ENCODE results near the gene FDPS.
"Not testable (repeated sequence)": the region's sequence is repeated elsewhere in the genome, so short reads cannot be mapped to it uniquely, and the experiment has no call there.

Gene FDPS

GRCh38 chr1:155320661-155321617 is 12.3 kb downstream of the FDPS start, which contains the start of gene RUSC1:
Gene RUSC1 (plus strand): TSS chr1:155320894. CDS start chr1:155321774, 880 bp downstream.
- DNase-seq: peak; percentile 57

DNA sequence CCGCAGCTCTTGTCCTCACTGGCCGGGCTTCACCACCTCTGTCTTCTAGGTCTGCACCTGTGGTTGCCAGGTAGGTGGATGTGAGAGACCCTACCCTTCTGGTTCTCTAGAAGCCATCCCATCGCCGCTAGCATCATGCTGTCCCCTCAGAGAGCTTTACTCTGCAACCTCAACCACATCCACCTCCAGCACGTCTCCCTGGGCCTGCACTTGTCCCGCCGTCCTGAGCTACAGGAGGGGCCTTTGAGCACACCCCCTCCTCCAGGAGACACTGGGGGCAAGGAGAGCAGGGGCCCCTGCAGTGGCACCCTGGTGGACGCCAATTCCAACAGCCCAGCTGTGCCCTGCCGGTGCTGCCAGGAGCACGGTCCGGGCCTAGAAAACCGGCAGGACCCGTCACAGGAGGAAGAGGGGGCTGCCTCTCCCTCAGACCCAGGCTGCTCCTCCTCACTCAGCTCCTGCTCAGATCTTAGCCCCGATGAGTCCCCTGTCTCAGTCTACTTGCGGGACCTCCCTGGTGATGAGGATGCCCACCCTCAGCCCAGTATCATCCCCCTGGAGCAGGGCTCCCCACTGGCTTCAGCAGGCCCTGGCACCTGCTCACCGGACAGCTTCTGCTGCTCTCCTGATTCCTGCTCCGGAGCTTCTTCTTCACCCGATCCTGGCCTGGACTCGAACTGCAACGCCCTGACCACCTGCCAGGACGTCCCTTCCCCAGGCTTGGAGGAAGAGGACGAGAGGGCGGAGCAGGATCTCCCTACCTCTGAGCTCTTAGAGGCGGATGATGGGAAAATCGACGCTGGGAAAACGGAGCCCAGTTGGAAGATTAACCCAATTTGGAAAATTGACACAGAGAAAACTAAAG is 13.2 kb downstream of the FDPS start:
- no peak for DNase-seq

- DNase-seq: no peak
Observed at GRCh38 chr1:155322571-155322952, 13.9 kb downstream of the FDPS start.

DNA sequence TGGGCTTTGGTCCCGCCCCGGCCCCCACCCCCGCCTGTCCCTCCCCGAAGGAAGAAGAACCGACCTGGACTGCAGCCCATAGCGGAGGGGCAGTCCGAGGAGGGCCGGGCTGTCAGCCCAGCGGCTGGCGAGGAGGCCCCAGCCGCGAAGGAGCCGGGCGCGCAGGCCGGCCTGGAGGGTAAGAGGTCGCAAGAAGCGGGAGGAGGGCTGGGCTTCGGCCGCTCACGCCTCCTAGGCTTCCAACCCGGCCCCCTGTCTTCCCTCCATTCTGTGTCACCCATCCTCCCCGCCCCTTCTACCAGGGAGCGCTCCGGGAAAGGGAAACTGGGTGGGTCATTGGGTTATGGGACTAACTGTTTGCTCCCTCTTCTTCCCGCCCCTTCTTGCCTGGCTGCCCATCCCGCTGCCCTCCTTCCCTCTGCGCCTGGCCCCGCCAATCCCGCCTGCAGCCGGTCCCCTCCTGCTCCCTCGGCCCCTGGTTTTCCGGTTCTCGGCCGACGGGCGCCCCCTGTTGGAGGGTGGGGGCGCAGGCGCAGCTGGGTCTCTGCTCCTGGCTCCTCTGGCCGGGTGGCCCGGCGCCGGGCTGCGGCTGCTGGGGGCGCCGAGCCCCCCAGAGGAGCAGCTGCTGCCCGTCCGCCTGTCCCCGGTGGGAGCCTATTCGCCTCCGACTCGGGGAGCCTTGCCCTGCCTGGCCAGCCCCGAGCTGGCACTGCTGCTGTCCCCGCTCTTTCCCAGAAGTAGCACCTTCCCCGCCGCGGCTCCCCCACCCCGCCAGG is 14.5 kb downstream of the FDPS start:
- DNase-seq: peak; percentile 63

DNA sequence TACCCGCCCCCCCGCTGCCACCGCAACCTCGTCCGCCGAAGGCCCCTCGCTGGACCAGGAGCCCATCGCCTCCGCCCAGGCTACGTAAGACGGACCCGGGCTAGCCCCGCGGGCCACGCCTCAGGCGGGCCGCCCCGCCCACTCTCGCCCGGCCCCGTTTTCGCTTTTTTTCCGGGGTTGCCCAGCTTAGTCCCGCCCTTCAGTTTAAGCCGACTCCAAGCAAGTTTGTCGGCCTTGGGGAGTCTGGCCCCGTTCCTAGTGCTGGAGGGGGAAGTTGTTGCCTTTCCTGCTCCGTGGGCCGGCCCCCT is 15.0 kb downstream of the FDPS start:
- peak; percentile 82 for DNase-seq

DNA sequence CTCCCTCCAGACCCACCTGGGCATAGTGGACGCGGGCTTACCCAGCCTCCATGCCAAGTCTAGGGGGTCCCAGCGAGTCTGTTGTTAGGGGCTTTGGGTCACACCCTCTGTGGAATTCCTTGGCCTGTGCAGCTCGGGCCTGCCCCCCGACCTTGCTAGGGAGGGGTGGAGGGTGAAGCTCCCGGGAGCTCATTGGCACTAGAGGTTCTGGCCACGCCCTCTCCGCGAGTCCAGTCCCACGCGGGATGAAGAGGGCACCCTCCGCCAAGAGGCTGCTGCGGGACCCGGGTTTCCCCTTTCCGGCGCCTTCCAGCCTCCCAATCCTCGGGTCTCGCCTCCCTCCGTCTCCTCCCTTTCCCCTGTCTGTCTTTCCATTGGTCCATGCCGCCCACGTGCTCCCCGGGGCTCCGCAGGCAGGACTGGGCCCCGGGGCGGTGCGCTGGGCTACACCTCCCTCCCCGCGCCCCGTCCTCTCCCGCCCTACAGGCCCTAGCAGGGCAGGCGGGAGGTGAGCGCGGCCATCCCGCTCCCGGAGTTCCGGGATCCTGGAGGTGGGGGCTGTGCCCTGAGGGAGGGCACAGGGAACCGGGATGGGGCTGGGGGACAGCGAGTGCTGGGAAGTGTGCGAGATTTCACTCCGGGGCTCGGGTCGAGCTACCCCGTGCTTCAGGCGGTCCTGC is 15.5 kb downstream of the FDPS start:
- peak; percentile 88 for DNase-seq

DNA sequence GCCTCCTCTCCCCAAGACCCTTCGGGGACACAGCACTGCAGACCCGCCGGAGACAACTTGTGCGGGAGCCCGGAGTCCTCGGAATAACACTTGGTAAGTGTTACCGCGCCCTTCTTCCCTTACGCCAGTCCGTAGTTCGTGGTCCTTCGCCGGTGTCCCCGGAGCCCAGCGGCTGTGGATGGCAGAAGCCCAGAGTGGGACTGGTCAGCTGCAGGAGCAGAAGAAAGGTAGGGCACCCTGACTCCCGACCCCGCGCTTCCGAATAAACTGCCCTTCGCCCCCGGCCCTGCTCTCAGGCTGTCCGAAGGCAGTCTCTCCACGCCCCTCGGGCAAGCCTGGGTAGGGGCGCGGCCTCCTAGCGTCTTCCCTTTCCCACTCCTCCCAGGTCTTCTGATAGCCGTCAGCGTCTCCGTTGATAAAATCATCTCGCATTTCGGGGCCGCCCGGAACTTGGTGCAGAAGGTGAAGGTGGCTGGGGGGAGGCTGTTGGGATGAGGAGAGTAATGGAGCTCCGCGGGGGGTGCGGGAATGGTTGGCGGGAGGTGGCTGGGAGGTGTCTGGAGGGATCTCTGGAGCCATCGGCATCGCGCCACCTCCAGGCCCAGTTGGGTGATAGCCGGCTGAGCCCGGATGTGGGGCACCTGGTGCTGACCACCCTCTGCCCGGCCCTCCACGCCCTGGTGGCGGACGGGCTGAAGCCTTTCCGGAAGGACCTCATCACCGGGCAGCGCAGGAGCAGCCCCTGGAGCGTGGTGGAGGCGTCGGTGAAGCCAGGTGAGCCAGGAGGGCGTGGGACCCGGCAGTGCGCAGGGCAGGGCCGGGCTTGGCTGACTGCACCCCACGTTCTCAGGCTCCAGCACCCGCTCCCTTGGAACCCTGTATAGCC is 16.3 kb downstream of the FDPS start:
- DNase-seq: no peak

GRCh38 chr1:155325603-155325893 is 16.9 kb downstream of the FDPS start:
- no peak for DNase-seq

- no peak for DNase-seq
Observed at GRCh38 chr1:155326020-155326526, 17.4 kb downstream of the FDPS start.

DNA sequence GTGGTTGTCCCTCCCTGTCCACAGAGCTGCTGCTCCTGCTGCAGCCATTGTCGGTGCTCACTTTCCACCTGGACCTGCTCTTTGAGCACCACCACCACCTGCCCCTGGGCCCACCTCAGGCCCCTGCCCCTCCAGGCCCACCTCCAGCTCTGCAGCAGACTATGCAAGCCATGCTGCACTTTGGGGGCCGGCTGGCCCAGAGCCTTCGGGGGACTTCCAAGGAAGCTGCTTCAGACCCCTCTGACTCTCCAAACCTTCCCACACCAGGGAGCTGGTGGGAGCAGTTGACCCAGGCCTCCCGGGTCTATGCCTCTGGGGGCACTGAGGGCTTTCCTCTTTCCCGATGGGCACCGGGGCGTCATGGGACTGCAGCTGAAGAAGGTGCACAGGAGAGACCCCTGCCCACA is 18.0 kb downstream of the FDPS start:
- no peak for DNase-seq

GRCh38 chr1:155327981-155328380 is 19.3 kb downstream of the FDPS start:
- DNase-seq: no peak

- not testable (repeated sequence) for DNase-seq
Observed at GRCh38 chr1:155328856-155329255, 20.2 kb downstream of the FDPS start.

GRCh38 chr1:155329980-155330598 is 21.4 kb downstream of the FDPS start:
- DNase-seq: no peak

GRCh38 chr1:155334962-155335361 is 26.3 kb downstream of the FDPS start:
- no peak for DNase-seq

DNA sequence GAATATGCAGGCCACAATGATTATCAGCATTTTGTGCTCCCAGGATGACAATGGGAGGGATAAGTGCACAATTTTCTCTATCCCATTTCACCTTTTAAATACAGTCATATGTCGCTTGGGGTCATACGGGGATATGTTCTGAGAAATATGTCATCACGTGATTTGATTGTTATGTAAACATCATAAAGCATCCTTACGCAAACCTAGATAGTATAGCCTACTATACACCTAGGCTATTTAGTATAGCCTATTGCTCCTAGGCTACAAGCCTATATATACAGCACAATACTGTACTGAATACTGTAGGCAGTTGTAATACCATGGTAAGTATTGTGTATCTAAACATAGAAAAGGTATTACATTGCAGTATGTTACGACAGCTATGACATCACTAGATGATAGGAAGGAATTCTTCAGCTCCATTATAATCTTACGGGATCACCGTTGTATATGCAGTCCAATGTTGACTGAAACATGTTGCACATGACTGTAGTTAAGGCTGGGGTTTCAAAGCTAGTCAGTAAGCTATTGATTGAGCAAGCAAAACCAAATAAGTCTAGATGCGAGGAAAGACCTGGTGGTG is 30.9 kb downstream of the FDPS start:
- no peak for DNase-seq

- DNase-seq: no peak
Observed at GRCh38 chr1:155342842-155343241, 34.2 kb downstream of the FDPS start.

GRCh38 chr1:155352631-155353030 is 44.0 kb downstream of the FDPS start:
- no peak for DNase-seq

DNA sequence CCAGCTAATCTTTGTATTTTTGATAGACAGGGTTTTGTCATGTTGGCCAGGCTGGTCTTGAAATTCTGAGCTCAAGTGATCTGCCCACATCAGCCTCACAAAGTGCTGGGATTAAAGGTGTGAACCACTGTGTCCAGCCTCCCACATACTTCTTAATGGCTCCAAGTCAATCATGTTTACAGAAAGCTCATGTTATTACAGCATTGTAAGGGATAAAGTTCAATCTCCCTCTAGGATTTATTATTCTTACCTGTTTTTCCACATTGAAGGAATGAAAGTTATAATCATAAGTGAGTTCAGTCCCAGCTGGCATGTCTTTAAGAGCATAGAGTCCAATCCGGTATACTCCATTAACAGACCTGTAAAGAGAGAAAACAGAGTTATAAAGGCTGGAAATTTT is 51.4 kb downstream of the FDPS start:
- DNase-seq: no peak

All from CD4-positive, alpha-beta T cell treated with Interleukin-4 for 4 hours (primary cell).